GM12873 (cell line): ENCODE data around the gene ZNF17.

ENCODE experiments used
- CTCF ChIP-seq: IDR thresholded peaks from 2 replicates; pipeline ENCODE4 v1.5.1; 2012; ENCODE audit warnings: low read depth, mild to moderate bottlenecking, moderate library complexity, low read length, control low read depth; ENCODE audit not compliant: insufficient read depth; ENCODE audit errors: missing control alignments

ZNF17 gene

GRCh38 chr19:57410877-57411671, at the start of gene ZNF17:
Gene ZNF17, plus strand, starts transcription at chr19:57411161. Its CDS starts 2,455 bp downstream, at chr19:57413616.
- TF ChIP-seq CTCF, result no peak

GRCh38 chr19:57362419-57362818, 48.5 kb upstream of the ZNF17 start:
- TF ChIP-seq CTCF, result no peak

GRCh38 chr19:57362997-57363687, 47.8 kb upstream of the ZNF17 start, which contains the start of the genes TRAPPC2B and ZNF547:
Gene TRAPPC2B, plus strand, starts transcription at chr19:57363551. Its CDS starts 1,283 bp downstream, at chr19:57364834.
Gene ZNF547, plus strand, starts transcription at chr19:57363551. Its CDS starts 5,005 bp downstream, at chr19:57368556.
- no peak for TF ChIP-seq CTCF

- TF ChIP-seq CTCF, result no peak
These were observed 47.2 kb upstream of the ZNF17 start for GRCh38 chr19:57363688-57364181.

- TF ChIP-seq CTCF, result no peak
These were observed 44.2 kb upstream of the ZNF17 start for GRCh38 chr19:57366776-57367175.

GRCh38 chr19:57374179-57374578, 36.8 kb upstream of the ZNF17 start:
- TF ChIP-seq CTCF, result no peak

- TF ChIP-seq CTCF, result no peak
These were observed 34.8 kb upstream of the ZNF17 start for GRCh38 chr19:57376151-57376550.
